BLaER1 treated with 17β-estradiol and CSF1 and Interleukin-3, amounts not matched to agents 10 nM and 100 nM (cell line): ENCODE data around the gene NOLC1.

Source experiments
- H3K27ac ChIP-seq, 11 experiments: shearing (Covaris generic); formaldehyde crosslinking; 2 replicates each; pipeline ENCODE4 v1.8.1; 2022
- H3K27me3 ChIP-seq, 11 experiments: shearing (Covaris generic); formaldehyde crosslinking; 2 replicates each; pipeline ENCODE4 v1.8.1; 2022
- H3K36me3 ChIP-seq, 11 experiments: shearing (Covaris generic); formaldehyde crosslinking; 2 replicates each; pipeline ENCODE4 v1.8.1; 2022
- H3K4me1 ChIP-seq, 10 experiments: shearing (Covaris generic); formaldehyde crosslinking; 2 replicates each; pipeline ENCODE4 v1.8.1; 2022
- H3K4me2 ChIP-seq, 11 experiments: shearing (Covaris generic); formaldehyde crosslinking; 2 replicates each; pipeline ENCODE4 v1.8.1; 2022
- H3K4me3 ChIP-seq, 10 experiments: shearing (Covaris generic); formaldehyde crosslinking; 2 replicates each; pipeline ENCODE4 v1.8.1; 2022
- H3K9ac ChIP-seq, 11 experiments: shearing (Covaris generic); formaldehyde crosslinking; 2 replicates each; pipeline ENCODE4 v1.8.1; 2022
- H3K9me3 ChIP-seq, 11 experiments: shearing (Covaris generic); formaldehyde crosslinking; replicated peaks in 1 of 11; 2 replicates each; pipeline ENCODE4 v1.8.1; 2022
- H4K20me1 ChIP-seq, 11 experiments: shearing (Covaris generic); formaldehyde crosslinking; 2 replicates each; pipeline ENCODE4 v1.8.1; 2022
- Cebpa-rat ChIP-seq, 11 experiments: shearing (Covaris generic); IDR thresholded peaks; 2 replicates each; pipeline ENCODE4 v1.8.1; 2022

The NOLC1 gene

GRCh38 chr10:102200751-102201640 is 48.8 kb downstream of the NOLC1 start:
- no peak overlapping the region for H3K4me2 ChIP-seq
- H3K36me3 ChIP-seq: 0 out of 22 replicates have a peak, but pooled peaks cover 0 to 8% (median 0%) of the 10 kb centered on the region in 11 experiments
- no peak overlapping the region for H3K4me3 ChIP-seq
- H3K4me1 ChIP-seq: no peaks in the 10 kb centered on the region
- no peak overlapping the region for H3K9ac ChIP-seq
- peaks cover 26 to 44% (median 38%) of the 10 kb centered on the region in 11 experiments for H3K9me3 ChIP-seq
- no peaks in the 10 kb centered on the region for H4K20me1 ChIP-seq
- TF ChIP-seq Cebpa-rat (IDR thresholded peaks at IDR 0.05): no peak
- no peak overlapping the region for H3K27ac ChIP-seq
- no peaks in the 10 kb centered on the region for H3K27me3 ChIP-seq

- H3K4me3 ChIP-seq: no peak overlapping the region
- H3K9me3 ChIP-seq: peaks cover 26 to 44% (median 38%) of the 10 kb centered on the region in 11 experiments
- H3K4me2 ChIP-seq: no peak overlapping the region
- H4K20me1 ChIP-seq: no peaks in the 10 kb centered on the region
- H3K9ac ChIP-seq: no peak overlapping the region
- no peaks in the 10 kb centered on the region for H3K4me1 ChIP-seq
- H3K27me3 ChIP-seq: no peaks in the 10 kb centered on the region
- H3K27ac ChIP-seq: no peak overlapping the region
- no peak for TF ChIP-seq Cebpa-rat (IDR thresholded peaks at IDR 0.05)
- H3K36me3 ChIP-seq: 0 out of 22 replicates have a peak, but pooled peaks cover 0 to 8% (median 0%) of the 10 kb centered on the region in 11 experiments
Measured at GRCh38 chr10:102202386-102202785, 50.2 kb downstream of the NOLC1 start.

GRCh38 chr10:102208311-102209035 is 56.3 kb downstream of the NOLC1 start:
- Histone ChIP-seq H3K27me3 (no peaks in the 10 kb centered on the region), H3K4me2 (no peak overlapping the region), H3K9me3 (peaks cover 17 to 24% (median 19%) of the 10 kb centered on the region in 11 experiments), H3K4me1 (peaks cover 0 to 4% (median 0%) of the 10 kb centered on the region in 10 experiments; a peak in 2 of 20 replicates), H3K27ac (no peak overlapping the region), H3K4me3 (no peak overlapping the region), H3K9ac (no peak overlapping the region), H3K36me3 (0 out of 22 replicates have a peak, but pooled peaks cover 0 to 8% (median 0%) of the 10 kb centered on the region in 11 experiments), H4K20me1 (no peaks in the 10 kb centered on the region)
- no peak for TF ChIP-seq Cebpa-rat (IDR thresholded peaks at IDR 0.05)

GRCh38 chr10:102211615-102212299 is 59.6 kb downstream of the NOLC1 start:
- Histone ChIP-seq H3K9me3 (peaks cover 0 to 3% (median 0%) of the 10 kb centered on the region in 11 experiments; a peak in 1 of 22 replicates), H3K4me1 (peaks cover 0 to 11% (median 0%) of the 10 kb centered on the region in 10 experiments; a peak in 2 of 20 replicates), H3K4me3 (no peak overlapping the region), H3K36me3 (no peaks in the 10 kb centered on the region), H3K9ac (no peak overlapping the region), H3K27ac (no peak overlapping the region), H4K20me1 (no peaks in the 10 kb centered on the region), H3K4me2 (no peak overlapping the region), H3K27me3 (no peaks in the 10 kb centered on the region)
- TF ChIP-seq Cebpa-rat (IDR thresholded peaks at IDR 0.05): no peak
